ENCODE results near the gene PCCB.

GRCh38 chr3:136280961-136281360 lies 30.8 kb downstream of the PCCB start:
- TF ChIP-seq CTCF (IDR thresholded peaks at IDR 0.05), result no peak
- TF ChIP-seq ZFX (IDR thresholded peaks at IDR 0.05; ENCODE audit: borderline replicate concordance), result no peak

Measured in 22Rv1 (cell line).